Measurements from ENCODE around the gene DYTN.
"Not testable (repeated sequence)": the region's sequence is repeated elsewhere in the genome, so short reads cannot be mapped to it uniquely, and the experiment has no call there.

DYTN gene, protein sequence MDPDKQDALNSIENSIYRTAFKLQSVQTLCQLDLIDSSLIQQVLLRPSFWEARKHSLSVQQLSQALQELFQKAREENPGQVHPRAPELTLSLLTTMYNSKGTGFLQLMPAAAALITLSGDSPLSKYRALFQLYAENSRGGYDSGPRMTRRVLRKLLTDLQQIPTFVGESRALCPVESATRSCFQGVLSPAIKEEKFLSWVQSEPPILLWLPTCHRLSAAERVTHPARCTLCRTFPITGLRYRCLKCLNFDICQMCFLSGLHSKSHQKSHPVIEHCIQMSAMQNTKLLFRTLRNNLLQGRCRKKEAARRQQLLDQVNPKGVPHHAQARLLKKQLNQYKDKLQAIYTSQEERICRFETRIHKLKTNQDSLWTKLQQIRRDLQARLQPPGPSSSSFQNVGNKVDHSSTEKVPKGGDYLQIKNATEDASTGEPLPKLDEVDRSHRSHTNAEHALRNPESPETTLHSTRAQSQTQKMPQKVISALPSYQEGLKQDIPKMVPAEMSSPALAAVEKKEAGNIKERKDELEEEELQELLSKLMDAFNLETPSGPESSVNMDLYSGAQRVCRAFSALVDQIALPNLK

DNA sequence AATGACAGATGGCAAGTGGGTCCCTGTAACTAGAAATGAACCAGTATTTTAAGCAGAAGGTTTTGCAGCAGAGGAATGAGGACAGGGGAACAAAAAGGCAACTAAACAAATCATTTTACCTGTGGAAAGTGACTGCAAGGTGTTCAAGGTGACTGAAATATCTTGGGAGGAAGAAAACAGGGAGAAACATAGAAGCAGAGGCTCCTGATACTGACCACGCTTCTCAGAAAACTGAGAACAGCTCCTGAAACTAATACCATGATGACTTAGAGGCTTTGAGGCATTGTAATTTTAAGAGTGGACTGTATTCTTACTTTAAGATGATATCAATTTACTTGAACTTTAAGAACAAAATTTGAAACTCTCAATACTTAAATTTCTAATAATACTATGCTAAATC, at the start of gene DYTN:
Gene DYTN (minus strand): TSS at position 101 of the 400 bp plus-strand sequence. CDS start 117 bp downstream, outside the sequence.
- DNase-seq (ENCODE audit: low spot score), result no peak

DNA sequence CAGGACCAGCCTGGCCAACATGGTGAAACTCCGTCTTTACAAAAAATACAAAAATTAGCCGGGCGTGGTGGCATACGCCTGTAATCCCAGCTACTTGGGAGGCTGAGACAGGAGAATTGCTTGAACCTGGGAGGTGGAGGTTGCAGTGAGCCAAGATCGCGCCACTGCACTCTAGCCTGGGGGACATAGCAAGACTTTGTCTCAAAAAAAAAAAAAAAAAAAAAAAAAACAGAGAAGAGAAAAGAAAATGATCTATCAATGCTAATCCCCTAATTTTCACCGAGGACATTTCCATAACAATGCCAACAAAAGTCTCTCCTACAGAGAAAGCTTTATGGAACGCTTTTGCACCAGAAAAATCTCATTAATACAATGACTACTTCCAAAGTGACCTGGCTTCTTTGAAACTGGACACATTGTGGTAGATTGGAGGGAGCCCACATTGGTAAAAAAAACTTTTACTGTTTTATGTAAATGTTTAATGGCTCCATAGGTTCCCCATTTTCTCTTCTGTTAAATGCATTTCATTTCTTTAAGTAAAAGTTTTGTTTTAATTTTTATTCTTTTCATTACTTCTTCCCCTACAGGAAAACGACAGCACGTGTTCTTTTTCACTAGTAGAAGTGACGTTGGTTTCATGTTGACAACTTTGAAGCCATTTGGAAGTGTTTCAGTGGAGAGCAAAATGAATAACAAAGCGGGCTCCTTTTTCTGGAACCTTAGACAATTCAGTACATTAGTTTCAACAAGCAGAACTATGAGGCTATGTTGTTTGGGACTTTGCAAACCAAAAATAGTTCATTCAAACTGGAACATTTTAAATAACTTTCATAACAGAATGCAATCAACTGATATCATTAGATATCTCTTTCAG, 48.1 kb upstream of the DYTN start:
- DNase-seq (ENCODE audit: low spot score), result no peak

- DNase-seq (ENCODE audit: low spot score), result peak; percentile 89
These were observed 47.3 kb upstream of the DYTN start, which contains the start of the genes FASTKD2 and MDH1B for GRCh38 chr2:206765242-206766056. Gene FASTKD2, plus strand, starts transcription at chr2:206765606. Its CDS starts 1,088 bp downstream, at chr2:206766694. Gene MDH1B, minus strand, starts transcription at chr2:206765328. Its CDS starts 57 bp downstream, at chr2:206765271.

DNA sequence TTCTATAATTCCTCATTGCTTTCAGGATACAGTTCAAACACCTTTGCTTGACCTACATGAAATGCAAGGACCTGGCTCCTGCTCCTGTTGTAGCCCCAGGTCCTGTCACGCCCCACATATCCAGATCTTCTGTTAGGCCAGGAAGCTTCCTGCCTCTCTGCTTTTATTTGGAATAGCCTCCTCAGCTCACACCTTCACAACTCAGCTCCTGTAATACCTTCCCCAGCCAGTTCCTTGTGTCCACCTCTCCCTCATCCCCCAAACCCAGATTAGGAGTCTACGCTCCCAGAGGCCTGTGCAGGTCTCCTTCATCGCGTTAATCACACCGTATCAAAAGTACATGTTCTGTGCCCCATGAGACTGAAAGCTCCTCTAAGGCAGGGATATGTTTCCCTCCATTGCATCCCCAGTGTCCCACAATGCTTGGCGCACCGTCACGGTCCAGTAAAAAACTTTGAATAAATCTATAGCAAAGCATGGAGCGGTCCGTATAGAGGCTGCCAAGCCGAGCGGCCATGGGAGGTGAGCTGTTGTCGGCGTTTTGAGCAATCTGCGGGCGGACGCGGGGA, 46.6 kb upstream of the DYTN start:
- DNase-seq (ENCODE audit: low spot score), result peak; percentile 5

DNA sequence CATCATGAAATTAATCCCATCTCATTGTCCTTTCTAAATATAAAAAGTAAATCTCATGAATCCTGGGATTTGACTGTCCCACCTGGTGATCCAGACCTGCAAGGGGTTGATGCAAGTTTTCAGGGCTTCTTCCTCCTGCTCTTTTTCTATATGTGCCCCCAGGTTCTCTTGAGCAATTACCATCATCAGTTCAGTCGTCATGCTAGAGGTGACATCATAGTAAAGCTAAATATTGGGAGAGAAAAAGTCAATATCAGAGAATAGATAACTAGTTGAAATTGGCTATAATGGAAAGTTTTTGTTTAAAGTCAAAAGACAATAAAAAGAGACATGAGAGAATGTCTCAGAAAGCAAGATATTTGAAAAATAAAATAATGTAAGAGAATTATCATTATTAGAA, 38.6 kb upstream of the DYTN start:
- no peak for DNase-seq (ENCODE audit: low spot score)

DNA sequence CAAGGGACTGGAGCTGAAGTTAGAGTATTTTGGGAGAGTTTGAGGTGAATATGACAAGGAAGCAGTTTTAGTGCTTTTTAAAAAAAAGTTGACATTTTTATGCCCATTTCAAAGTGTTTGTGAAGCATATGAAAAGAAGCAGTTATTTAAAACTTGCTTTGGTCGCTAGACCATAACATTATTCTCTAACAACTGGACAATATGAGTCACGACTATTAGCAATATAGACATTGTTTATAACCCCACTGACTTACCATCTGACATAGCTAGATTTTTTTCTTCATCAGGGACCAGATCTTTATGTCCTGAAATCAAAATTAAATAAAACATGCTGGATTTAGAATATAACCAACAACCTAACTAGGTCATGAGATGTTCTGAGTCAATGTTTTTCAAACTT, 22.6 kb upstream of the DYTN start:
- no peak for DNase-seq (ENCODE audit: low spot score)

DNA sequence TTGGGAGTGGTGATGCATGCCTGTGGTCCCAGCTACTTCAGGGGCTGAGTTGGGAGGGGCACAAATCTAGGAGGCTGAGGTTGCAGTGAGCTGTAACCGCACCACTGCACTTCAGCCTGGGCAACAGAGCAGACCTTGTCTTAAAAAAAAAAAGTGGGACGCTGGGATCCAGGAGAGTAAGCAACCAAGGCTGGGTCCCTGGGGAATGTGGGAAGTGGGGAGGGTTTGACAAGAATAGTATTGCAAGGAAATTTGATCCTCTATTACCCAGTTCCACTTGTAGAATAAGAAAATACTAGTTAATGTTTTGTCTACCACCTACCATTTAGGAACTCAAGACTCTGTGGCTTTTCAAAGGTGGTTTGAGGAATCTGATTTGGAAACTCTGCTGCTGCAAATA, 21.1 kb upstream of the DYTN start:
- DNase-seq (ENCODE audit: low spot score), result no peak

GRCh38 chr2:206736935-206737334, 18.7 kb upstream of the DYTN start:
- DNase-seq (ENCODE audit: low spot score), result no peak

- no peak for DNase-seq (ENCODE audit: low spot score)
These were observed 15.1 kb upstream of the DYTN start for GRCh38 chr2:206733341-206733740.

DNA sequence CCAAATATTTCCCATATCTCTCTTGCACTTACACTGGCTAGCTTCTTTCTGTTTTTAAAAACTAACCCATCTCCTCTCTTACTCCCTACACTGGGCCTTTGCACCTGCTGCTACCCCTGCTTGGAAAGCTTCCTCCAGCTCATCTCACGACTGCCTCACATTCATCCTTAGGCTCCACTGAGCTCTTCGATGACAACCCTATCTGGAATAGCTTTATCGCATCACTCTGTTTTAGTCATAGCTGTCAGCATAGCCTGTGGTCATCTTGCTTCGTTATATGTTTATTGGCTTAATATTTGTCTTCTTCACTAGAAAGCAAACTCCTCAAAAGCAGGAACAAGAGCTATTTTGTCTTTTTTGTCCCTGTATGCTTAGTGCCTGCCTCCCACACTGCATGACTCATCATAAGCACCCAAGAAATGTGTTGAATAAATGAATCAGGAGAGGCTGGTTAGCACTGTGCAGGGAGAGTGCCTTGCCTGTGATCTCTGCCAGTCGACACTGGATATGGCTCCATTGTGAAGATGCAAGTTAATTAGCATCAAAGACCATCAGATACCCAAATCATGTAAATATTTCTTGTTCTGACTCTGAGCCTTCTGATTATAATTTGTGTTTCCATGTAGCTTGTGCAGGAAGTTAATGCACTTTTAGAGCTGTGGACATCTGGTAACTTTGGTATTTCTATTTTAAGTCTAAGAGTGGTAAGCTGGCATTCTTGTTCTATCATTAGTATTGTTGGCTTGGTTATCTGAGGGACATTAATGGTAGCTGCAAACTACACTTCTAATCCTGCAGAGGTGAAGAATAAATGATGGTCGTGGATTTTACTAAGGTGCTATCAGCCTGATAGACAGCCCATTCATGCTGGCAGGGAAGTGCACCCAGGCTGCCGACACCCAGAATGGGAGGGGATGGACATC, 10.3 kb upstream of the DYTN start:
- no peak for DNase-seq (ENCODE audit: low spot score)

DNA sequence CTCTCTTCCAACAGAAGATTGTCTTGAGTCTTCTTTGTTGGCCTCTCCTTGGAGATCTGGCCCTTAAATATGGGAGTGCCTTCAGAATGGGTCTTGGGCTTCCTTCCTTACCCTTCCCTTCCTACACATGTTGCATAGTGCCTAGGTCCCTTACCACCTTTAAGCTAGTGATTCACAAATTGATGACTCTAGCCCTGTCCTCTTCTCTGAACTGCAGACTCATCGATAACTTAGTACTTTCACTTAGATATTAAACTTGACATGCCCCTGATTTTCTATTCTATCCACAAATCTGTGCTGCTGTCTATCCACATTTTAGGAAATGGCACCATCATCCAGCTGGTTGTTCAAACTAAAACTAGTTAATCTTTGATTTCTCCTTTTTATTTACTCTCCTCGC, 9.1 kb upstream of the DYTN start:
- no peak for DNase-seq (ENCODE audit: low spot score)

DNA sequence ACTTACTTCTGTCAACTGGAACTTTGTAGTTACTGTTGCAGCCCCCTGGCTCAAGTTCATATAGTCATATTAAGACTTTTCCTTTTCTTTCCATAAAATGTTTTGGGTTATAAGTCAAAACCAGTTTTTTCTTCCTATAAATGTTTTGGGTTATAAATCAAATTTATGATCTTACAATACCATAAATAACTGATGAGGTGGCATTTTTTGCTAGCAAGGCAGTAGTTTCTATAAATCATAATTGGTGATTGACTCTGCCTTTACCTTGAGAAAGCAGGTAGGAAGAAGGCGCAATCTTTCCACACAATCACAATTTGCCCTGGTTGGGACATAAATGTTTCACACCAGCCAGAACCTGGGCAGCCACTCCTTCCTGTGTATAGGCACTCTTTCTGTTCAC, 5.1 kb upstream of the DYTN start:
- no peak for DNase-seq (ENCODE audit: low spot score)

GRCh38 chr2:206721256-206721920, 3.2 kb upstream of the DYTN start:
- no peak for DNase-seq (ENCODE audit: low spot score)

DNA sequence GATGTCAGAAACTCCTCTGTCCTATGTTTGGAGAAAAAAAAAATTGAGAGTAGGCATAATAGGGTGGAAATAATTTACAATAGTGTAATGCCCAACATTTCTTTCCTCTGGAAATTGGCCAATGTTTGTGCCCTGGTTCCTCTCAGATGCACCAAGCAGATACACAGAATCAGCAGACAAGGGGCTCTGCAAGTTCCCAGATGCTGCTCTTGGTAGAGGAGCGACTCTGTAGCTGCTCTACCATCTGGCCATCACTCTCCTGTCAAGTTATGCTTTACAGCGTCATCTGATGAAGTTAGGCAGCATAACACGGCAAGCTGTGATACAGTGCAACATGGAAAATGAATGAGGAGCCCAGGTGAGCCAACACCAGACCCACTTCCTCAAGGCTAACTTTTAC, 1.6 kb downstream of the DYTN start:
- no peak for DNase-seq (ENCODE audit: low spot score)

DNA sequence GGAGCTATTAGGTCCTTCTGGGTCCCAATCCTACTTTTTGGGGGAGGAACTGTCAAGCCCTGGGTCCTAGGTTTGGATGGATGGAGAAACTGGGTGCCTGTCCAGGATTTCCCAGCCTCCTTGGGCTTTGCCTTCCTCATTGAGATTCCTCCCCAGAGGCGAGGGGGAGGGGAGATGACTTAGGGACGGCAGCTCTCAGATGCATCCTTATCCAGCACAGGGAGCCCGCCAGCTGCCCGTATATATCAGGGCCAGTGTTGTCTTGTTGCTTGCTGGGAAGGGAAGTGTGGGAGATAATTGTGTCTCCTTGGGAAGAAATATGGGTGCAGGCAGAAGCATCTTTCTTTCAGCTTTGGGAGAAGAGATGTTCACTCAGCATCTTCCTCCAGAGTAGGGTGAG, 3.0 kb downstream of the DYTN start:
- DNase-seq (ENCODE audit: low spot score), result not testable (repeated sequence)

GRCh38 chr2:206713746-206714145, 4.5 kb downstream of the DYTN start:
- no peak for DNase-seq (ENCODE audit: low spot score)

DNA sequence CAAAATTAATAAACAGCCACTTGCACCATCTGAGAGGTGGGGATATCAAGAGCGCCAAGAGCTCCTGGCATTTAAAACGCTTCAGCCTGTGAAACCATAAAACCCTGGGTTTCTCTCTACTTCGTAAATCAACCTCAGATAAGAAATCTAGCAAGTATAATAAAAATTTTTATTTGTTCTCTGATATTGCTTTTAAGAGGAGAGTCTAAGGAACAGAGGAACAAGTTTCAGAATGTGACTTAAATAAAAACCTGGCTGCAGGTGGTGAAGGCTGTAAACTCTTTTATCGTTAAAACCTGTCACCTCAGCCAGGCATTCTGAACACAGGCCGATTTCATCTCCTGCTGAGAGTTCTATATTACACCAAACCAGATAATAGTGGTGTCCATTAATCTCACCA, 9.9 kb downstream of the DYTN start:
- DNase-seq (ENCODE audit: low spot score), result no peak

GRCh38 chr2:206707164-206707701, 11.0 kb downstream of the DYTN start:
- DNase-seq (ENCODE audit: low spot score), result no peak

GRCh38 chr2:206701952-206702605, 16.1 kb downstream of the DYTN start:
- DNase-seq (ENCODE audit: low spot score), result no peak

All from iPS-NIHi11 (cell line).